Measurements from ENCODE around the gene PDE6D. TPM values are rescaled to one million over a fixed set of nuclear protein-coding genes. Genes with fewer than 3 reads are reported as not detected.
"Not testable (repeated sequence)": the region's sequence is repeated elsewhere in the genome, so short reads cannot be mapped to it uniquely, and the experiment has no call there.

PDE6D gene
- total RNA-seq, 1 donor from 2014 or later, result 14.8 TPM

GRCh38 chr2:231769170-231770136 lies 11.6 kb downstream of the PDE6D start:
- DNase-seq, result no peak

- DNase-seq, result no peak
Observed at GRCh38 chr2:231765496-231765929, 15.6 kb downstream of the PDE6D start.

GRCh38 chr2:231764760-231765159 lies 16.3 kb downstream of the PDE6D start:
- DNase-seq, result no peak

GRCh38 chr2:231764124-231764523 lies 17.0 kb downstream of the PDE6D start:
- DNase-seq, result no peak

GRCh38 chr2:231761735-231762134 lies 19.3 kb downstream of the PDE6D start:
- DNase-seq, result no peak

GRCh38 chr2:231752061-231752460 lies 29.0 kb downstream of the PDE6D start:
- DNase-seq, result no peak

GRCh38 chr2:231751042-231751815 lies 29.9 kb downstream of the PDE6D start:
- DNase-seq, result no peak

GRCh38 chr2:231749016-231749415 lies 32.1 kb downstream of the PDE6D start:
- DNase-seq, result not testable (repeated sequence)

- not testable (repeated sequence) for DNase-seq
Observed at GRCh38 chr2:231748153-231748896, 32.8 kb downstream of the PDE6D start.

GRCh38 chr2:231745303-231746038 lies 35.6 kb downstream of the PDE6D start:
- no peak for DNase-seq

GRCh38 chr2:231743376-231744116 lies 37.5 kb downstream of the PDE6D start:
- no peak for DNase-seq

- DNase-seq, result no peak
Observed at GRCh38 chr2:231737761-231738160, 43.3 kb downstream of the PDE6D start.

- no peak for DNase-seq
Observed at GRCh38 chr2:231732604-231733003, 48.5 kb downstream of the PDE6D start.

- peak; percentile 32 for DNase-seq
Observed at GRCh38 chr2:231727621-231728020, 53.5 kb downstream of the PDE6D start.

GRCh38 chr2:231726276-231726675 lies 54.8 kb downstream of the PDE6D start:
- DNase-seq, result no peak

- no peak for DNase-seq
Observed at GRCh38 chr2:231725476-231725875, 55.6 kb downstream of the PDE6D start.

- DNase-seq, result no peak
Observed at GRCh38 chr2:231722721-231723307, 58.3 kb downstream of the PDE6D start.

GRCh38 chr2:231720987-231721966 lies 59.8 kb downstream of the PDE6D start:
- DNase-seq, result no peak

GRCh38 chr2:231720292-231720986 lies 60.6 kb downstream of the PDE6D start:
- DNase-seq, result no peak

All from tongue (tissue), 2 donors.